GM18520 (cell line): ENCODE results near the gene TRABD2B.

Experiments used
- ATAC-seq: cut with Tn5 transposase; IDR thresholded peaks from one replicate; pipeline ENCODE4 v1.9.1; 2021; ENCODE audit not compliant: unreplicated experiment

TRABD2B gene

DNA sequence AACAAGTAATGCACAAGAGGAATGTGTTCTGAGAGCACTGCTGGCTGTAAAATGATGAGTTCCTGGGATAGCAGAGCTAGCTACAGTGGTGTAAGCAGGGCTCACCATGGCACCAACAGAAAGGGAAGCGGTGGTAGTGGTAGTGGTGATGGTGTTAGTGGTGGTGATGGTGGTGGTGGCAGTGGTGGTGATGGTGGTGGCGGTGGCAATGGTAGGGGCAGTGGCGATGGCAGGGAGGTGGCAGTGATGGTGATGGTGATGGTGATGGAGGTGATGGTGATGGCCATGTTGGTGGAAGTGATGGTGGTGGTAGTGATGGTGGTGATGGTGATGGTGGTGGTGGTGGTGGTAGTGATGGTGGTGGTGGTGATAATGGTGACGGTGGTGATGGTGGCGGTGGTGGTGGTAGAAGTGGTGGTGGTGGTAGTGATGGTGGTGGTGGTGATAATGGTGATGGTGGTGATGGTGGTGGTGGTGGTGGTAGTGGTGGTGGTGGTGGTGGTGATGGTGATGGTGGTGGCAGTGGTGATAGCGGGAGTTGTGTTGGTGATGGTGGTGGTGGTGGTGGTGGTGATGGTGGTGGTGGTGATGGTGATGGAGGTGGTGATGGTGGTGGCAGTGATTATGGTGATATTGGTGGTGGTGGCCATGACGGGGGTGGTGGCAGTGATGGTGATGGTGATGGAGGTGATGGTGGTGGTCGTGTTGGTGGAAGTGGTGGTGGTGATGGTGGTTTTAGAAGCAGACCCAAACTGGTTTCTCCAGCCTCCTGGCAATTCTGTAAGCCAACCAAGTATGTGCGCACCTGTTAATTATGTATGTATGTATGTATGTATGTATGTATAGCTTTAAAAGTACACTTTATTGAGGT, 254.1 kb downstream of the TRABD2B start:
- ATAC-seq: no peak

DNA sequence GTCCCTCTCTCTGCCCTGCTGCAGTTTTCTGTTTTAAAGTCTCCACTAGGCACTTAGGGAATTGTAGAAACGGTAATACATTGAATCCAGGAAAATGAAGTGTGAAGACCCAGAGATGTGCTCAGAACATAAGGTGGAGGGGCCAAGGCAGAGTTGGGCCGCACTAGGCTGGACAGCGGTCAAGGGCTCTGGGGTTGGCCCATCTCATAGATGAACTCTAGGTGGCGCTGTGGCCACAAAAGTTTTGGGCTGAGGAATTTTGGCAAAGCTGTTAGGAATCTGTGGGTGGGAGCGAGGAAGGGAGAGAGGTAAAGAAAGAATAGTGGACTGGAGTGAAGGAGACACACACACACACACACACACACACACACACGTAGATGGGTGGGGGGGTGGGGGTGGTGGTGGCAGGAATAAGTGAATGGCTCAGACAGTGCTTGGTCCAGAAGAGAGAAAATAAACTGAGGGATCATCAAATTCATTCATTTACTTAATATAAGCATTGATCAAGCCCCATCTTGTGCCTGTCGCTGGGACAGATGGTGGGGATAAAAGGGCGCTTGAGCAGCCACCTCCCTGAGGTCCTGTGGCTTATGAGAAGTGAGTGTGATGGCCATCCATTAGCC, 258.5 kb downstream of the TRABD2B start:
- ATAC-seq: no peak

DNA sequence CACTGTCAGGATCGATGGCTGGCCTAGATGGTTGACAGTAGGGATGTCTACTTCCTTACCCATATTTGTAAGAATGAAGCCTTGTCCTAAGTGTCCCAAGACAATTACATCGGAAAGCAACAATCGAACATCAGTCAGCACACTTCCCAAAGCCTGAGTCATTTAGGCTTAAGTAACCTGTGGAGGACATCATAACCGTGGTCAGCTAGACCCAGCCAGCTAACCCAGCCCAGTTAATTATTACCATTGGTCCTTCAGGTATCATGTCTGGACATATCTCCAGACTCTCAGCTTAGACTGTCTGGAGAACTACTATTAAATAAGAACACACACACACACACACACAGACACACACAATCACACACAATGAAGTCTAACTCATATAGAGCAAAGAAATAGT, 264.7 kb downstream of the TRABD2B start:
- ATAC-seq: no peak

DNA sequence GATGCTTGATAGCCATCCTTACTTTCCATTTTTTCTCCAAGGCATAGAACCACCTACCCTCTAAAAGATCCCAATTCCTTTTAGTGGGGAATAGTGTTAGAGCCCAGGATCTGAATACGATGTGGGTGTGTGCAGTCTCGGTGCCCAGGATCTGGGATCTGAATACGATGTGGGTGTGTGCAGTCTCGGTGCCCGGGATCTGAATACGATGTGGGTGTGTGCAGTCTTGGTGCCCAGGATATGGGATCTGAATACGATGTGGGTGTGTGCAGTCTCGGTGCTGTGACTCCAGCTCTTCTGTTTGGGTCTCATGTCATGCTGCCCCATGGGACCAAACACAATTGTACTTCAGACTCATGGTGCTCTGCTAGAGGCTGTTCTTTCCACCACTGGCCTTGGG, 265.5 kb downstream of the TRABD2B start:
- ATAC-seq: no peak

DNA sequence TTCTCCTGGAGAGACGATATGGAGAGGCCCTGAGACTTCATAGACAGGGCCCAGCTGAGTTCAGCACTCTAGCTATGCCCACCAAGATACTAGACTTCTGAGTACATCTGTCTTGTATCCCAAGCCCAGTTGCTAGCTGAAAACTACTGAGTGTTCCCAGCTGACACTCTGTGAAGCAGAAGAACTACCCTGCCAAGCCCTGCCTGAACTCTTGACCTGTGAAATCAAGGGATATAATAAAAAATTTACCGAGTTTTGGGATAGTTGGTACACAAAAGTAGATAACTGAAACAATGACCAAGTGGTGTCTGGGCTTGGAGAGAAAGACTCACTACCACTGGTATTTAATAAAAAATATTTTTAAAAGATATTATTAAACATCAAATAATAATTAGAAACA, 267.5 kb downstream of the TRABD2B start:
- ATAC-seq: no peak

DNA sequence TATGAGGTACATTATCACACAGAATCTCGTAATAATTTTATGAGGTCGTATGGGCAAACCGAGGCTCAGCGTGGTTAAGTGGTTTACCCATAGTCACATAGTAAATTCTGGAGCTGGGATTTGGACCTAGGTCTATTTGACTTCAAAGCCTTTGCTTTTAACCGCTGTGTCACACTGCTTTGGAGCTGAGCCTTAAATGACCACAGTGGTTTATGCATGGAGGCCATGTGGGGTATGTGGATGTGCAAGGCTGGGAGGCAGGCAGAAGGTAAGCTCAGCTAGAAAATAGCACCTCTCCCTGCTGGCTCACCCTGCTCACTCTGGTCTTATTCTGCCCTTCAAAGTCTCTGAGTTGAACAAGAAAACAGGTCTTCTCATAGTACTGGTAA, 269.5 kb downstream of the TRABD2B start:
- ATAC-seq: no peak

DNA sequence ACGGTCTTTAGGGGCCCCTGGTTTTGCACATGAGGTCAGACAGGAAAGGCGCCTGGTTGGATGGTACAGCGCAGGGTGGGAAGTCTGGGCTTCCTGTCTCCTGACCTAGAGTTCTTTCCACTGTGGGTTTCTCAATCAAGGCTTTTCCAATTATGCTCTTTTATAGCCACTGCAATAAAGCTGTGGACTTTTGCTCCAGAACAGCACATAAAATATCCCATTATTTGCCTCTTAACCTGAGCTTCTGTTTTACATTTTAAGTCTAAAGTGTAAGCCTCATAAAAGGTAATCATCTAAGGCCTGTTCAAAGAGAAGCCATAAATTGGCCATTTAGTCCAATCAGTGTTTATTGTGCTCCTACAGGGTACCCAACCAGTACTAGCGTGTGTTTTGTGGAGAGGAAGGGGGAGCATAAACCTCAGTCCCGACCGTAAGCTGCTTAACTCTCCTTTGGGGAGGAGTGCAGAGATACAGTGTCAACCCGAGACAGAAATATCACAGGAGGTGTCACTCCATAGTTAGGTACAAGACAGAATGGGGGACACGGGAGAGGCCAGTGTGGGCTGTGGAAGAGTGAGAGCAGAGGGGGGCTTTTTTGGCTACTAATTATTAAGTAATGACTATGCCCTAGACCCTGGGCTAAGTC, 270.0 kb downstream of the TRABD2B start:
- ATAC-seq: no peak

DNA sequence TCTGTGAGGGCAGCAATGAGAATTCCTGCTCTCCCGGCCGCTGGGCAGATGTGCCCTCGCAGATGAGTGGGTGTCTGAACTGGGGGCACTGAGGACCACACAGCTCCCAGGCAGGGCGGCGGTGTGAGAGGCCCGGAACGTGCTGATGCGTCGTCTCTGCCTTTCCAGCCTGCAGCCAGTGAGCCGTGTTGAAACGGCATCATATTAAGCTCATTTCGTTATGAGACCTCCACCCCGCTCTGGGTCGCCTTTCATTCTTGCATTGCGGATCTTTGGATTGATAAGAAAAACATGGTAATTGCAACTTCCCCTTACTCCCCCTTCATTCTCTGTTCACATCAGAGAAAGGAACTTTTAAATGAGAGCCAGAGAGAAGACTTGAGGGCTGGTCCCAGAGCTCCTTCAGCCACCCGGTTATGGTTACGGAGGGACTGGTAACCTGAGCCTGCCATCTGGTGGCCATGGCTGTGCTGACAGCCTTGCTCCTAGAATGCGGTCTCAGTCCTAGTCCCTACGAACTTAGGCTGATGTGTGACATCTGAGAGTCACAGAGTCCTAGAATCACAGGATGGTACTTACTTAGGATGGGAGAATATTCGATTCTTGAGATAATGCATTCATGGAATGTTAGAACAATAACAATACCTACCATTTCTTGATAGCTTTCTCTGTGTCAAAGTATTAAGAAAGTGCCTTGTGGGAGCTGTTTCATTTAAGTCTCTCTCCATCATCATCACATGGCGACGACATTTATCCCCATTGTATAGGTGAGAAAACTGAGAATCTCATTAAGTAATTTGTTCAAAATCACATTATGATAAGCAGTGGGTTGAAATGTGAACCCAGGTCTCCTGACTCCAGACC, 271.0 kb downstream of the TRABD2B start:
- ATAC-seq: peak; percentile 82

DNA sequence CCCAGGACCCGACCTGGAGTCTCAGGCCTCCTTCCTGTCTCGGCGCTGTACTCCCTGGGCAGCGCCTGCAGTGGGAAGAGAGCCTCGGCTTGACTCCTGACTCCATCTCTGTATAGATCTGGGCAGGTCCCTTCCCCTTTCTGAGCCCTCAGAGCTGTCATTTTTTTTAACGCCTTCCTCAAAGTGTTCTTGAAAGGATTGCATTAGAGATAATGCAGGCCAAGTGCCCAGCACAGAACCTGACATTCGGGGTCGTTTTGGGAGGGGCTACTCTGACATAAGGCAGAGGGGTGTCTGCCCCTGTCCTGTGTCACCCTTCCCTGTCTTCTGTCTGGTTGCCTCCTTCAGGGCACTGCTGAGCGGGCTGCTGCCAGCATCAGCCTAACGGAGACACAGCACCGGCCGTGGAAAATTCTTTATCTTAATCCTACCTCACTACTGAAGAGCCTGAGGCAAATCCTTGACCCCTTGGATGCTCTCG, 271.6 kb downstream of the TRABD2B start:
- no peak for ATAC-seq

DNA sequence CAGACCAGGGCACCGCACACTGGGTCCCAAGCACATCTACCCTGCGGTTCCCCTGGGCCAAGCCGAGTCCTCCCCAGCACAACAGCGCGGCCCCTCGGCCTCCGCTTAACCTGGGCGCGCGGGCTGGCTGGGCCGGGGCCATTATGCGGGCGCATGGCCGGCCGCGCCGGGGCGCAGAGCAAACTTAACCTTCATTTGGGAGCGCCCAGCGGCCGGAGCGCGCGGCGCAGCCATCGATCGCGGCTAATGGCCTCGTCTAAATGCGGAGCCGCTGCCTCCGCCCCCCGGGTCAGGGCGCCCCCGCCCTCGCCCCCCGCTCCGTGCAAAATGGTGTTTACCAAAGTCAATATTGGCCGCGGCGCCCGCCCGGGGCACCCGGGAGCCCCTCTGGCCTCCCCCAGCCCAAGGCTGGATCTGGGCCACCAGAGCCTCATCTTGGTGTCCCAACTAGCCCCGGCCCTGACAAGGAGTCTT, 272.1 kb downstream of the TRABD2B start:
- ATAC-seq: no peak

DNA sequence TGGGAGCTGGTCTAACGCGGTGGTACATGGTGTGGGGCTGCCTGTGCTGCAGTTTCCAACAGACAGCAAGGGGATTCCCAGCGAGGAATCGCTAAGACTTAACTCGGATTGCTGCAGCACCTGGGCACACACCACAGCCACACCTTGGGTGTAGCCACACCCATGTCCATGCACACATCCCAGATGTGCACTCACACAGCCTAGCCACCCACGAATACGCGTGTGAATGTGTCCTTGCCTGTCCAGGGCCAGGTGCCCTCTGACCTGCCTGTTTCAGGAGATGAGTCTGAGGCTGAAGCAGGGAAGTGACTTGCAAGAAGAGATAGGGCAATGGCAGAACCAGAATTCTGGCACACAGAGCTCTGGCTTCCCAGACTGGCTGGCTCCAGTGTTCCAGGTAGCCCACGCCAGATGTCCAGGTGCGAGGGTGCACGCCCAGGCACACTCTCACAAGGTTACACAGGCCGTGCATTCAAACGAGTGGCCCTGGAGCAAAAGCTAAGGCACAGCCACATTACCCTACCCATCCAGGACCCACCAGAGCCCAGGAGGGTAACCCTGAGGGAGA, 272.7 kb downstream of the TRABD2B start:
- no peak for ATAC-seq

DNA sequence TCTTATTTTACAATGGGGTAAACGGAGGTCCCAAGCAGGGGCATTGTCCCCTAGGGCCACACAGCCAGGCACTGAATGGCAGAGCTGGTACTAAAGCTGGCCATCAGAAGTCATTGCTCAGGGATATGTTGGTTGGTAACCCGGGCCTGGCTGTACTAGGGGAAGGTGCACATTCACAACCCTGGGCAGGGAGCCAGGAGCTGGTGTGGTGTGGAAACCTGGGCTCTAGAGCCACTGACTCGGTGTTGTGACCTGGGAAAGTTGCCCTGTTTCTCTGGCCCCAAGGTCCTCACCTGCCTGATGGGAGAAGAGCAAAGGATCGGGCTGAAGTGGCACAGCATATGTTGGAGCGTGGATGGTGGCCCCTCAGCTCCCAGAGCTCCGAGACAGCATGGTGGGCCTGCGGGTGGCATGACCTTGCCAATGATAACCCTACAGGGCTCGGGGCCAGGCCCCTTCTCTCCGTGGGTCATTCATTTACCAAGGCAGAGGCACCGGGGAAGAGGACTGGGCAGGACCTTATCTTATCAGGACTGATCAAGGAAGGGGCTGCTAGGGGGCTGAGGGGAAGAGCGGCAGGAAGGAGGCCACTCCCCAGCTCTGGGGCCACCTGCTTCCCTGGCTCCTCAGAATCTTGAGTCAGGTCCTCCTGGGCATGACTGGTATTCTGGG, 274.1 kb downstream of the TRABD2B start:
- ATAC-seq: no peak

DNA sequence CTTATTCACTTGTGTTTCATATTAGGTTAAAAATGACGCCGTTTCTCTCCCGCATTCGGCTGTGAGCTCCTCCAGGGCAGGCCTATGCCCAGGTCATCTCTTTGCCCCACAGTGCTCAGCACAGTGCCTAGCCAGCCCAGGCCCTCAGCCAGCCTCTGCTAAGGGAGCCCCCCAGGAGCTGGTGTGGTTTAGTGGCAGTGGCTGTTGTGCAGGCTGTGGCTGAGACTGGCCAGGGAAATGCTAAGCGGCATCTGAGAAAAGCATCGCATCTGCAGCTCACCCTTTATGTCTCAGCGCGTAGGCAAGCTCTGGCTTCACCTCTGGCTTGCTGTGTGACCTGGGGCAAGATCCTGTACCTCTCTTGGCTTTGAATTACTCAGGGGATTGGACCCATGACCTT, 275.1 kb downstream of the TRABD2B start:
- ATAC-seq: no peak

DNA sequence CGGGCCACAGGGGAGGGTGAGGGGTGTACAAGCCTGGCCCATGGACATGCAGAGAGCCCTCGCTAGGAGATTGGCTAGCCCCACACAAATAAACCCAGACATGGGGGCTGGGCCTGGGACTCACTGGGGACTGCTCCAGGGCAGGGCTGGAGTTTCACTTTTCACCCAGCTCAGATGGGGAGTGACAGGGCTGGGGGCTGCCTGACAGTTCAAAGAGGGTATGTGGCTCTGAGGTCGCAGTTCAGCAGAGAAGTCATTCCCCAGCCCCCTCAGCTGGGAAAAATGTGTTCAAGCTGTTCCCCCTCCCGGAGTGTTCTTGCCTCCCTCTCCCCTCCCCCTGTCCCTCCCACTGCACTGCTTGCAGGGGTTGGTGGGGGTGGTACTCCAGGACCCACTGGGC, 277.1 kb downstream of the TRABD2B start:
- no peak for ATAC-seq

DNA sequence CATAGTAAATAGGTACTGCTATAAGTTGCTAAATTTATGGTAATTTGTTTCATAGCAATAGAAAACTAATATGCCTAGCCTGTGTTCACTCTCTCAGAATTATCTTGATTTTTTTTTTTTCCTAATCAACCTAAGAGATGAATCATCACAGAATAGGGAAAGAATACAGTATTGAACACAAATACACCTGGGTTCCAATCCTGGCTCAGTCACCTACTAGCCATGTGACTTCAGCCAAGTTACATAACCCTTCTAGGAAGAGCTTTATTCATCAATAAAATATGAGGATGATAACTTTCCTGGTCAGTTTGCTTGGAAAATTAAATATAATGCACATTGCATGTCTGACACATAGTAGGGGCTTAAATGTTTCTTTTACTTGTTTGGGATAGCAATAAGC, 279.8 kb downstream of the TRABD2B start:
- no peak for ATAC-seq

DNA sequence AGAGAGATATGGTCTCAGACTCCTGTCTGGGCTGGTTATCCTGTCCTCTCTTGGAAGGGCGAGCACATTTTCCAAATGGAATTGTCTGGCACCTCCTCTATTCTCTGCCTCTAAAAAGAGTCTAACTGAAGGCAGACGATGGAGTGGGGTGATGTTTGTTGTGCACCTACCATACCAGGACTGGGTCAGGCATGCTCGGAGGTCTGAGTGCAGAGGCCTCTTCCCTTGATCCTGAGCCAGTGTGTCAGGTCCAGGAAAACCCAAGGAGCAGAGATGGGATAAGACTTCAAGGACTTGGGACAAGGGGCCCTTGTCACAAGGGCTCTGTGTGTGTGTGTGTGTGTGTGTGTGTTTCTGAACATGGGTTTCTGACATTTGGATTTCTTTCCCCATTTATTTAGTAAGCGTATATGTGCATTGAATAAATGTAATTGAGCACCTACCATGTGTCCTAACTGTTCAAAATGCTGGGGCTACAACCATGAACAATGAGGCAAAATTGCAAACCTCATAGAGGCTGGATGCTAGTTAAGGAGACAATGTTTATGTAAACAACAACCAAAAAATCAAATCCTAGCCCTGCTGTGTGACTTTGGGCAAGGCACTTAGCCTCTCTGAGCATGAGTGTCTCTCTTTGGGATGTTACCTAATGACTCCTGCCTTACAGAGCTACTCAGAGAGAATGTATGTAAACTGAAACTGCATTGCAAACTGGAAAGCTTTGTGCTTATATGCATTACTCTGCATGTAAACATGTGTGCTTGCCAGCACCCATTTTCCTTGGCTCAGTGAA, 283.0 kb downstream of the TRABD2B start:
- no peak for ATAC-seq

DNA sequence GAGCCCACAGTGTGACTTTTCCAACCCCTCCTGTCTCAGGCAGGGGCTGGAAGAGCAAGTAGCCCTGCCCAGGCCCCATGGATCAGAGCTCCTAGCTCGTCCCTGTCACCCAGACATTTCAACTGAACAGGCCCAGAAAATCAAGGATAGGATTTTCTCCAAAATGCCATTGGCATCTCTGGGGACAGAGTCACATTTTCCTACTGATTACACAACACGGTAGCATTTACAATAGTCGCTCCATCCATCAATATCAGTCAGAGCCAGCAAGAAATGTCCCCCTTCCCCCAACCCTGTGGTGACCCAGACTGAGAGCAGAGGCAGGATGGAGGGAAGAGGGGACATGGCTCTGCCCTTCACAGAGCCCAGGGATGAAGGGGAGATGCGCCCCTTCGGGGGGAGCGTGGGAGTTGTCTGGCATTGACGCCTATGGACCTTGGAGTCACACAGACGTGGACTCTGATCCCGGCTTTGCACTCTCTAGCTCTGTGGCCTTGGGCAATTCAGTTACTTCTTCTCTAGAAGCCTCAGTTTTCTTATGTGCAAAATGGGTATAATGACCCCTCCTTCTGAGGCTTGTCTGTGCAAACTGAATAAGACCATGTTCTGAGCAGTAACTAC, 283.7 kb downstream of the TRABD2B start:
- ATAC-seq: no peak

DNA sequence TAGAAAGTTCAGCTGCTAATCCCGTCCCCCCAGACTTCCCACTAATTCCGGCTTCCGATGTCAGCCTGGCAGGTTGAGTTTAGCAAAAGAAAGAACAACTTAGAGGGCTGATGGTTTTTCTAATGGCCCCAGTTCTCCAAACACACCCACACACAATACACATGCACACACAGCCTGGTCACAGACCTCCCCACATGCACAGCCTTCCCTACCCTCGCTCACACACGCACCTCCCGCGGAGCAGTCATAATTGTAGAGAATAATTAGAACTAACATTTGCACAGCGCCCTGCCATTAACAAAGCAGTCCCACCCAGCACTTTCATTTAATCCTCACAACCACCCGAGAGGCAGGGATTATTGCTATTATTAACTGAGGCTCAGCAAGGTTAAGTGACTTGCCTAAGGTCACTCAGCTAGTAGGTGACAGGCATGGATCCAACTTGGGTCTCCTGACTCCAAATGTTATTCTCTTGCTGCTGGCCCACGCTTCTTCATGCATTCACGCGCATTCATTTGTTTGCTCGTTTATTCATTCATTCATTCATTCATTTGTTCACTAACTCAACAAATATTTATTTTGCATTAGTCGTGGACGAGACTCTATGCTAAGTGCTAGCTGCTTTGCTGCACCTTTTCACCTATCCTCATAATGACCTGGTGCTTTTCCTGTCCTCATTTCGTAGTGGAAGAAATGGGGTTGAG, 284.4 kb downstream of the TRABD2B start:
- no peak for ATAC-seq
